GM18858 (cell line): ENCODE results near the gene RNLS.

Experiments used
- ATAC-seq: cut with Tn5 transposase; IDR thresholded peaks from one replicate; pipeline ENCODE4 v1.9.1; 2021; ENCODE audit not compliant: unreplicated experiment

Gene RNLS

GRCh38 chr10:88237896-88238614, 345.1 kb downstream of the RNLS start:
- ATAC-seq, result no peak

GRCh38 chr10:88236121-88236743, 346.9 kb downstream of the RNLS start:
- no peak for ATAC-seq

GRCh38 chr10:88234297-88234696, 348.8 kb downstream of the RNLS start:
- ATAC-seq, result no peak

DNA sequence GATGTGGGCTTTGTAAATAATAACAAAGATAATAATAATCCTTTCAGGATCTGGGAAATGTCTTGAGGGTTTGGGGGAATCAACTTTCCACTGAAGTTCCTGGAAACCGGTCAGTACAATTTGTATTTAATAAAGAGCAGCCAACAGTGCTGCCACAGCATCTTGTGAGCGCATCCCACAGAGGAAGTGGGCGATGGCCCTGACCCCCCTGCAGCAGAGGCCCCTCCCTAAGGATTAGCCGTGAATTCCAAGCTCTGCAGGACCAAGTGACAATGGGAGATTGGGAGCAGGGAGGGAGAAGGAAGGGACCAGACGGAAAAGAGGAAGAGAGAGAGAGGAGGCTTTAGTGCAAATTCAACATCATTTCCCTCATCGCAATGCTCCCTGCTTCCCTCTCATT, 349.2 kb downstream of the RNLS start:
- ATAC-seq, result no peak

- ATAC-seq, result no peak
Observed at GRCh38 chr10:88232983-88233543, 350.1 kb downstream of the RNLS start.

DNA sequence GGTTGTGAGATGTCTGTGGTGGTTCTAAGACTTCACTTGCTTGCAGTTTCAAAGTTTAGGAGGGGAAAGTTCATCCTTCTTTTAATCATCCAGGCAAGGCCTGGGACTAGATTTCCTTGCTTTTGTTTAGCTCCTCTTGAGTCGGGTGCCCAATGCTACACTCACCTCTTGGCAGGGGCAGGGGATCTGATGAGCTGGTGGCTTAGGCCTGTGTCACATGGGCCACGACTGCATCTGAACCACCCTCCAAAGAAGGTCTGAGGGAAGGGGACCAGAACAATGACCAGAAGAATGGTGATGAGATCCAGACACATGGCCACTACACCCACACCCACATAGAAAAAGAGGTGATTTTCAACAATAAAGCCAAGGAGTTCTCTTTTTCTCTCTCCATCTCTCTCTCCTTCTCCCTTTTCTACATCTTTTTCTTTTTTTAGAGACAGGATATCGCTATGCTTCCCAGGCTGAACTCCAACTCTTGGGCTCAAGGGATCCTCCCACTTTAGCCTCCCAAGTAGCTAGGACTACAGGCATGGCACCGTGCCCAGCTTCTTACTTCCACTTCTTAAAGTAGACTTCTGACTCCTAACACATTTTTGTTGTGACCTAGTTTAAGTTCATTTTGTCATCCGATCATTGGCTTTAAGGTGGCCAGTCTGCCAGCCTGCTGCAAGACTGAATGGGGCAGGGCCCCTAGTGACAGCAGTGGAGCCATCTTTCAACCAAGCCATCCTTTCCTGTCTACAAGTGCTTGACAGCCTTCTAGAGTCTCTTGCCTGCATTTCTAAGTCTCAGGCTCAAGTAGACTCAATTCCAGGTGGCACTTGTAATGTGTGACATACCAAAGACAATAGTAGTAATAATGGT, 350.9 kb downstream of the RNLS start:
- no peak for ATAC-seq

DNA sequence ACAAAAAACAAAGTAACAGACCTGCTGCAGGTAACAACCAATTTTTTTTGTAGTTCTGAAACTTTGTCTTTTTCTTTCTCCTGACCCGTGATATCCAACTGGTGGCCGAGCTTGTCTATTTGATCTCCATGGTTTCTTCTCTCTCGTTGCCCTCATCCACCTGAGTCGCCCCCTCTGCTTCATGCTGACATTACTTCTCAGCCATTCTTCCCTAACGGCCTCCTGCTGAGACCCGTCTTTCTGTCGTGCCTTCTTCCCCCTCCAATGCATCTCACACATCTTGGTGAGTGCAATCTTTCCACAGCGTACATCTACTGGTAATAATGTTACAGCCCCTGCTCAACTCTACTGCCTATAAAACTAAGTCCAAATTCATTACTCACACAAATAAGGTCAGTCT, 352.9 kb downstream of the RNLS start:
- ATAC-seq, result no peak

GRCh38 chr10:88228130-88228529, 355.0 kb downstream of the RNLS start:
- no peak for ATAC-seq

GRCh38 chr10:88227342-88228018, 355.6 kb downstream of the RNLS start:
- no peak for ATAC-seq

DNA sequence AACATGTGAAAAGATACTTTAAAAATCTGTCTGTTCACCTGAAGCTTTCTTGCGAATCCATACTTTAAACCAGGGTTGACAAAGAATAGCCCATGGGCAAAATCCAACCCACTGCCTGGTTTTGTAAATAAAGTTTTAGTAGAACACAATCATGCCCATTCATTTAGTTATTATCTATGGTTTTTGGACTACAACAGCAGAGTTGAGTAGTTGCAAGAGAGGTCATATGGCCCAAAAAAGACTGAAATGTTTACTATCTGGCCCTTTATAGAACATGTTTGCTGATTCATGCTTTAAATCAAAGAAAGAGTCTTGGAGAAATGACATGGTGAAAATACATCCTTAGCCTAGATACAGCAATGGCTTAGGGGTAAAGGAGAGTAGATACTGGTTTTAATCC, 356.2 kb downstream of the RNLS start:
- no peak for ATAC-seq

DNA sequence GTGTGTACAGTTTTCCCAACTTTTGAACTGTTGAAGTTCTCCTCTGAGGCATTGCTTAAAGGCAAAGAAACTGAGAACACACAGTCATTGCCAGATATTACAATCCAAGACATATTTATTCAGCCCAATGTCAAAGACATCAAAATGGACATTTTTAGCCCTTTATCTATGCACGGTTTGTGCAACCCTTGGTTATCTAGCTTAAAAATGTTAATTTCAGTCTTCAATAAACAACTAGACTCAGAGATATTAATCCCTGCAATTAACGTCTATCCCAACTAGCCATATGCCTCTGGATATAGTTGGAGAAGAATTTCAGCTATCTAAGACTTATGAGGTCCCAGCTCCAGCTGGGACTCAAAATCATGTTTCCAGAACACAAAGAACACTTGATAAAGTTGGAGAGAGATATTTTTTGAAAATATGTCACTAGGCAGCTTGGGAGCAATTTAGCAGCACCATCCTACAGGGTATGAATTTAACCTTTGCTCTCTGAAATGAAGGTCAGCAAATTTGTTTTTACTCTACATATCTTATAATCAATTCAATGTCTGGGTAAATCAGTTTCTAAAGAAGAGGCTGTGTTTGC, 357.0 kb downstream of the RNLS start:
- ATAC-seq, result no peak
